HG03159 (cell line): ENCODE results near the gene CYBB.
"Not testable (repeated sequence)": the region's sequence is repeated elsewhere in the genome, so short reads cannot be mapped to it uniquely, and the experiment has no call there.

Source experiments
- ATAC-seq: cut with Tn5 transposase; IDR thresholded peaks from one replicate; pipeline ENCODE4 v1.9.1; 2021; ENCODE audit warnings: mild to moderate bottlenecking, moderate library complexity; ENCODE audit not compliant: unreplicated experiment

Gene CYBB

GRCh38 chrX:37779857-37780256 is at the start of gene CYBB:
TSS of gene CYBB (plus strand) at chrX:37780059. CDS start at chrX:37780078, 19 bp downstream.
- no peak for ATAC-seq

GRCh38 chrX:37745354-37745753 is 34.5 kb upstream of the CYBB start:
- peak; percentile 61 for ATAC-seq

- peak; percentile 36 for ATAC-seq
Measured at GRCh38 chrX:37745835-37746217, 34.0 kb upstream of the CYBB start.

- ATAC-seq = peak; percentile 86
Measured at GRCh38 chrX:37746218-37746941, 33.5 kb upstream of the CYBB start.

GRCh38 chrX:37746951-37747350 is 32.9 kb upstream of the CYBB start:
- ATAC-seq = no peak

- no peak for ATAC-seq
Measured at GRCh38 chrX:37752281-37752680, 27.6 kb upstream of the CYBB start.

GRCh38 chrX:37752936-37753335 is 26.9 kb upstream of the CYBB start:
- ATAC-seq = no peak

GRCh38 chrX:37753384-37753783 is 26.5 kb upstream of the CYBB start:
- no peak for ATAC-seq

- peak; percentile 14 for ATAC-seq
Measured at GRCh38 chrX:37754516-37754915, 25.3 kb upstream of the CYBB start.

- ATAC-seq = peak; percentile 91
Measured at GRCh38 chrX:37755025-37755424, 24.8 kb upstream of the CYBB start.

- no peak for ATAC-seq
Measured at GRCh38 chrX:37757082-37757481, 22.8 kb upstream of the CYBB start.

GRCh38 chrX:37759351-37759750 is 20.5 kb upstream of the CYBB start:
- no peak for ATAC-seq

- no peak for ATAC-seq
Measured at GRCh38 chrX:37759878-37760418, 19.9 kb upstream of the CYBB start.

- peak; percentile 39 for ATAC-seq
Measured at GRCh38 chrX:37763400-37763799, 16.5 kb upstream of the CYBB start.

- no peak for ATAC-seq
Measured at GRCh38 chrX:37765507-37765906, 14.4 kb upstream of the CYBB start.

GRCh38 chrX:37767430-37767829 is 12.4 kb upstream of the CYBB start:
- ATAC-seq = no peak

- not testable (repeated sequence) for ATAC-seq
Measured at GRCh38 chrX:37768866-37769265, 11.0 kb upstream of the CYBB start.

- peak; percentile 65 for ATAC-seq
Measured at GRCh38 chrX:37776283-37776986, 3.4 kb upstream of the CYBB start.

GRCh38 chrX:37776987-37777325 is 2.9 kb upstream of the CYBB start:
- ATAC-seq = no peak

- ATAC-seq = no peak
Measured at GRCh38 chrX:37781081-37781480, 1.2 kb downstream of the CYBB start.

GRCh38 chrX:37781814-37782213 is 2.0 kb downstream of the CYBB start:
- peak; percentile 6 for ATAC-seq

- no peak for ATAC-seq
Measured at GRCh38 chrX:37782359-37782758, 2.5 kb downstream of the CYBB start.
